NCI-H2227 (cell line): ENCODE results near the gene ELK4.
"Not testable (repeated sequence)": the region's sequence is repeated elsewhere in the genome, so short reads cannot be mapped to it uniquely, and the experiment has no call there.

Source experiments
- DNase-seq: peaks from one replicate; lab custom pipeline; 2025; ENCODE audit not compliant: unreplicated experiment; lab: John Stamatoyannopoulos, UW

ELK4 gene

DNA sequence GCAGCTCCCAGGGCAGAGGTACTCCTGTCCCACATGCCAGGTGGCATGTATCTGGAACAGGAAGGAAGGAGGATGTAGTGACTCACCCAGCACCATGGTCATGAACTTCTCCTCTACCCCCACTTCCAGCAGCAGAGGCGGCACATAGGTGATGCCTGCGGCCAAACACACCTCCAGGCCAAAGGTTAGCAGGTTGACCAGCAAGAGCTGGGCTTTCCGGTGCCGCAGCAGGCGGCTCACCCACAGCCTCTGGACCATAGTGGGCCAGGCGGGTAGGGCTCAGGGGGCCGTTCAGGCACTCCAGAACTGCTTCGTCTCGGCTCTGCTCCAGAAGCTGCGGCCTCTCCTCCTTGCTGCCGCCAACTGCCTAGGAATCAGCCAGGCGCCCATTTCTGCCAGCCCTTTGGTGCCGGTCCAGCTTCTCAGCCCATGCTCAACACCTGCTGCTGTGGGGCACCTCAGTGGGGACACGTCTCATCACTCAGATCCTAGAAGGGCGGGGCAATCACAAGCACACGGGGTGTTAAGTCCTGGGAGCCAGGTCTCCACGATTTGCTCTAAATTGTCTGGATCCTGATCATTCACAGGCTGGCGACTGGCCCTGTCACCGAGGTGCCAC lies 32.7 kb upstream of the ELK4 start:
- no peak for DNase-seq

GRCh38 chr1:205663286-205663936 lies 31.6 kb upstream of the ELK4 start:
- no peak for DNase-seq

GRCh38 chr1:205662791-205663190 lies 31.0 kb upstream of the ELK4 start:
- no peak for DNase-seq

- DNase-seq, result no peak
Observed at GRCh38 chr1:205662135-205662738, 30.4 kb upstream of the ELK4 start.

DNA sequence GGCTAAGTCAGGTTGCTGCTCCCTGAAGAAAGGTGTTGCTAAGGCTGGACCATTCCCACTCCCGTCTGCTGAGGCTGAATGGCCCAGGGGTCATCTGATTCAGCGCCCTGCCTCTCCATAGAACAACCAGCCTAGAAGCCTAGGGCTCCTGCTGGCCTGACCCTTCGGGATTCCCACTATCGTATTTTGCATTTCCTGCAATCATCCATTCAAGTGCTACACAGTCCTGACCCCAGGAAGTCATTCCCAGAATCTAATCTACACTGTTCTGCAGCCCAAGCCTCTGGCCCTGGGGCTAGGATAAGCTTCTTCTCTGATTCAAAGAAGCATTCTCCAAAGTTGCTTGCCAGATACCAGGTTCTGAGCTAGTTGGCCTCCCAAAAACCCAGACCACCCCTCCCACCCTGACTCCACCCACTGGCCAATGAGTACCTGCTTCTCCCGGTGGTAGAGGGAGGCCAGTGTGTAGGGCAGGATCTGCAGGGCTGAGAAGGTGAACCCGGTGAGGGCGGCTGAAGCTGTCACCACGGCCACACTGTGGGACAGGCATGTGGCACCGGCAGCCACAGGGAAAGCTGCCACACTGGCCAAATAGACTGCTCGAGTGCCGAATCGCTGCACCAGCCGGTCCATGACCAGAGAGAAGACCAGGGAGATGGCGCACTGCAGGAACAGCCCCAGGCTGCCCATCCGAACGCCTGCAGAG lies 29.8 kb upstream of the ELK4 start:
- DNase-seq, result no peak

DNA sequence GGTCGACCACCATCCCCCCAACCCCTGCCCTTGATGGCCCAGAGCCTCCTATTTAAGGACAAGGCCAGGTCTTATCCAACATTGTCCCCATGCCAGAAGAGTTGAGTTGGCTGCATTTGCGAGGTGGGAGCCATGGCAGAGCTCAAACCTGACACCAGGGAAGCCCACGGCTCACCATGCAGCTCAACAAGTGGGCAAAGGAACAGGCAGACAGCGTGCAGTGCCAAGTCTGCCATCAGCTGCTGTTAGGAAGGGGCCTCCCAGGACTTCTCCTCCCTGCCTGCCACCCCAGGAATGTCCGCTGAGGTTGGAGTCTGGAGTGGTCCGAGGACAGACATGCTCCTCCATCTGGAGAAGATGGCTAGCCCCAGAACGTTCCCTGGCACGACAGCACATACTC lies 28.6 kb upstream of the ELK4 start:
- no peak for DNase-seq

DNA sequence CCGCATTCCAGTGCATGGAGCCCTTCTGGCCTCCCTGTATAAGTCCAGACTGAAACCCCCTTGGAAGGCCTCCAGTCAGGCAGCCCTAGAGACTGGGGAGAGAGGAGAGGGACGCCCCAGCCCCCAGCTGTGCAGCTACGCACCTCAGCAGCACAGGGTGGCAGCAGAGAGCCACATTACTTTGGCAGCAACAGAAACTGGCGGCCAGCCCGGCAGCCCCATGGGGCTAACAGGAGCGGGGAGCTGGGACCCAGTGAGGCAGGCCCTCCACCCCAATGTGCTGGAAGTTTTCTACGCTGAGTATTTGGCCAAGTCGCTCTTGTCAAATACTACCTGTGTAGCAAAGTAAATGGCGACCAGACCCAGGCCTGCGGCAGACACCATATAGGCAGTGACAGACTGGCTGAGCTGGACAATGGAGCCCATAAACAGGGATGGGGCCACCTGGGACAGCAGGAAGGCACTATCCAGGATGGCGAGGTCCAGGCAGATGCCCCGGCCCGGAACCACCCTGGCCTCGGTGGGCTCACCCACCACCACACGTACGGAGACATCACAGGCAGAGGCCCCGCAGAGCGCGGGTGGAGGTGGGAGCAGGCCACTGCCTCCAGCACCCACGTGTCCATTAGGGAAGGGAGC lies 27.3 kb upstream of the ELK4 start:
- DNase-seq, result peak; percentile 82

DNA sequence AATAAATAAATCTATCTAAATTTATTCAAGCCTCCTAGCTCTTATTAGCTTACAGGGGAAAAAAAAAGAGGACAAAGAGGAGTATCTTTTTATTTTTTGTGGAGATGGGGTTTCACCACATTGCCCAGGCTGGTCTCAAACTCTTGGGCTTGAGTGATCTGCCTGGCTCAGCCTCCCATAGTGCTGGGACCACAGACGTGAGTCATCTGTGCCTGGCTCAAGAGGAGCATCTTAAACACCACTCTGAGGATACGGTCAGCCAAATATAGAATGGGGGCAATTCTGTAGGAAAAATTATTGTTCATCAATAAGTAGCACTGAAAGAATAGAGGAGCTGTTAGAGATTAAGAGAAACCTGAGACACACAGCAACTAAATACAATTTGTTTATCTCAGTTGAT lies 24.4 kb upstream of the ELK4 start:
- no peak for DNase-seq

DNA sequence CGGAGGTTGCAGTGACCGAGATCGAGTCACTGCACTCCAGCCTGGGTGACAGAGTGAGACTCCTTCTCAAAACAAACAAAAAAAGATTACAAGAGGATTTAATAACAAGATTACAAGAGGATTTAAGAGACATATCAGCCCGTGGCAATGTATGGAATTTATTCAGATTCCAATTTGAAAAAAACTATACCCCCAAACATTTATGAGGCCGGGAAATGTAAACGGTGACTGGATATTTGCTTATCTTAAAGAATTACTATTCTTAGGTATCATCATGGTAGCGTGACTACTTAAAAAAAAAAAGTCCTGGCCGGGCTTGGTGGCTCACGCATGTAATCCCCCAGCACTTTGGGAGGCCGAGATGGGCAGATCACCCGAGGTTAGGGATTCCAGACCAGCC lies 21.2 kb upstream of the ELK4 start:
- DNase-seq, result no peak

DNA sequence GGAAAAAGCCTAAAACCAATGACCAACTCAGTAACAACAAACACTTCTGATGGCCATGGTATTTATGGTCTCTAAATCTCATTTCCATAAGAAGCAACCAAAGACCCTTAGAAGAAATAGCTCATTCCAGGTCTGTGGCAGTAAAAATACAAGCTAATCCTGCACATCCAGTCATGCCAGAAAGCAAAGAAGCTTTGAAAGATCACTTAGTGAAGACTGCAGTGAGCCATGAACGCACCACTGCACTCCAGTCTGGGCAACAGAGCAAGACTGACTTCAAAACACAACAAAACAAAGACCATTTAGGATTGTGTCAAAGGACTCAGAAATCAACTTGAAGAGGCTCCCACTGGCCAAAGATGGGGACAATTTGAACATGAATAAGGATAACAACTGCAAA lies 18.4 kb upstream of the ELK4 start:
- no peak for DNase-seq

- DNase-seq, result no peak
Observed at GRCh38 chr1:205645519-205645918, 13.7 kb upstream of the ELK4 start.

- DNase-seq, result no peak
Observed at GRCh38 chr1:205642679-205643307, 11.0 kb upstream of the ELK4 start.

DNA sequence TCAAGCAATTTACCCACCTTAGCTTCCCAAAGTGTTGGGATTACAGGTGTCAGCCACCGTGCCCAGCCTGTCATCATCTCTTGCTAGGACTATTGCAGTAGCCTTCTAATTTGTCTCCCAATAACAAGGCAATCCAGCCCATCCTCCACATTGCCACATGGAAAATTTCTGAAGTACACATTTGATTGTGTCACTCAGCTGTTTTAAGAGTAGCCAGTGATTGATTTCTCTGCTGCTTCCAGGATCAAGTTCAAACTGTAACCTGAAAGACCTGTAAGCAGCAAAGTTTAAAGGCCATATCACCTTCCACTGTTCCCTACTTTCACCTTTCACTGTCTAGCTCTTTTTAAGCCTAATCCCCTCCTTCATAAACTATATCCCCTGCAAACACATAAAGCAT lies 7.8 kb upstream of the ELK4 start:
- DNase-seq, result no peak

GRCh38 chr1:205637854-205638468 lies 6.2 kb upstream of the ELK4 start:
- no peak for DNase-seq

DNA sequence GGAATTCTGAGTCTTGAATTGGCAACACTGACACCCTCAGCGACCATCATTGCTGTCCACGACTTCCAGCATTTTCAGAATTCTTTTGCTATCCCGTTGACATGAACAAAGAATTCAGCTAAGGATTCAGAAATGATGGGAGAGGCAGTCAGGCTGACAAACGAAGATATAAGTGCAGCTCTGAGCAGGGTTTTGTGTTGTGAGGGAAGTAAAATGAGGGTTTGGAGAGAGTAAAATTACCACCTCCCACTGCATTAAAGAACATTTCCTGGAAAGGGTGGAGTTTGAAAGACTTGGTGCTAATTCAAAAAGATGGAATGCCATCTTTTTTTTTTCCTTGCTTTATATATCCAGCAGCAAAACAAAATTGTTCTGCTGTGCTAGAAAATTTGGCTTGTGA lies 4.9 kb upstream of the ELK4 start:
- peak; percentile 13 for DNase-seq

DNA sequence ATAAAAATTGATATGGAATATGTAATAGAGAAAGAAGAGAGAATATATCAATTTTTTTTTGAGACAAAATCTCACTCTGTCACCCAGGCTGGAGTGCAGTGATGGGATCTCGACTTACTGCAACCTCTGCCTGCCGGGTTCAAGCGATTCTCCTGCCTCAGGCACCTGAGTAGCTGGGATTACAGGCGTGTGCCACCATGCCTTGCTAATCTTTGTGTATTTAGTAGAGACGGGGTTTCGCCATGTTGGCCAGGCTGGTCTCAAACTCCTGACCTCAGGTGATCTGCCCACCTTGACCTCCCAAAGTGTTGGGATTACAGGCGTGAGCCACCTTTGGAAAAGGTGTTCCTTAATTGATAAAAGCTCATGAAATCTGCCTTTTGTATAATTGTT lies 4.3 kb upstream of the ELK4 start:
- not testable (repeated sequence) for DNase-seq

- DNase-seq, result no peak
Observed at GRCh38 chr1:205633421-205633976, 1.7 kb upstream of the ELK4 start.

GRCh38 chr1:205632669-205633169 lies 908 bp upstream of the ELK4 start:
- no peak for DNase-seq

GRCh38 chr1:205631010-205631767 lies 622 bp downstream of the ELK4 start:
- DNase-seq, result peak; percentile 89

DNA sequence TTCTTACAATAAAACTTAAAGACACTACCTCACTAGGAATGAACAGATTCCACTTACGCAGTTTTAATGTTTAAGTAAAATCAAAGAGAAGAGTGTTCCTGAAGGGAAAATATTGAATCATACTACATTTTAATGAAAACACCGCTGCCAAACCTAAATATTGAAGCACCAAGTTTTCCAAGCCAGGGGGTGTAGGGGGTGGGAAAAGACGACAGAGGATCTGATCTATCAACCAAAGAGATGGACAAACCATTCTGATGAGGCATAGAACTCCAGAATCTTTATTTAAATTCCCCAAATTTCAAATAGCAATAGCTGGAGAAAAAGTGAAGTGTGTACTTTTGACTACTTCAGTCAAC lies 1.2 kb downstream of the ELK4 start:
- DNase-seq, result no peak
